Raji (cell line): Measurements from ENCODE around the gene FABP1.

Experiments used
- POLR2A ChIP-seq: IDR thresholded peaks from 2 replicates; pipeline ENCODE4 v1.6.1; 2011; ENCODE audit warnings: low read depth, low read length, control low read depth; ENCODE audit not compliant: insufficient read depth

The FABP1 gene

GRCh38 chr2:88127888-88128653 is at the start of gene FABP1:
FABP1 (minus strand) TSS chr2:88128062; CDS start chr2:88128017, 45 bp downstream.
- TF ChIP-seq POLR2A = no peak

DNA sequence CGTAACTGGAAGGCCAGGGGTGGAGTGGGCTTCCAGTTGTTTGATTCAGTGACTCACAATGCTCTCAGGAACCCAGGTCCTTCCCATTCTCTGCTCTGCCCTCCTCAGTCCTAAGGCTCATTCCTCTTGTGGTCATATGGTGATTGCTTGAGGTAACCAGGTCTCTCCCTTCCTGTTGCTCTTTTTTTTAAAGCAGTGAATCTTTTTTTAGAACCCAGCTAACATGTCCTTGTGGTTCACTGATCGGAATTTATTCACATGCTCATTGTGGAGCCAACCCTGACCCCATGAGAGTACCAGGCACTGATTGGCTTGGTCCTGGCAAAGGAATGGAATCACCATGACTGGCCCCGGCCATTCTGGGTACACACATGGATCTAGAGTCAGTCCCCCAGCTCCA is 49.7 kb upstream of the FABP1 start:
- no peak for TF ChIP-seq POLR2A

GRCh38 chr2:88176352-88176984 is 48.6 kb upstream of the FABP1 start:
- no peak for TF ChIP-seq POLR2A

DNA sequence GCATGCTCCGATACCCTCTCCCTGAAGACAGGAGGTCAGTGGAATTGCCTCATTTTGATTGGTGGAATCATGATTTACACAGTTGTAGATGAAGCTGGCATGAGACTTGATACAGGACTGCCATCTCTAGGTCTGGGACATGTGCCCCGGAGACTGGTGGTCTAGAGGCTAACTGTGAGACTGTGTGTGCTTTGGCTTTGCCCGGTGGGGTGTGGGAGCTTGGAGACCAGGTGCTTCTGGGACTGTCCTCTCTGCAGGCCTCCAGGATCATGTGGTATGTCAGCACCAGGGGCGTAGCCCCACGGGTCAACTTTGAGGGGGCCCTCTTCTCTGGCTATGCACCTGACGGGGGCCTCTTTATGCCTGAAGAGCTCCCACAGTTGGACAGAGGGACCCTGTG is 45.0 kb upstream of the FABP1 start:
- no peak for TF ChIP-seq POLR2A

DNA sequence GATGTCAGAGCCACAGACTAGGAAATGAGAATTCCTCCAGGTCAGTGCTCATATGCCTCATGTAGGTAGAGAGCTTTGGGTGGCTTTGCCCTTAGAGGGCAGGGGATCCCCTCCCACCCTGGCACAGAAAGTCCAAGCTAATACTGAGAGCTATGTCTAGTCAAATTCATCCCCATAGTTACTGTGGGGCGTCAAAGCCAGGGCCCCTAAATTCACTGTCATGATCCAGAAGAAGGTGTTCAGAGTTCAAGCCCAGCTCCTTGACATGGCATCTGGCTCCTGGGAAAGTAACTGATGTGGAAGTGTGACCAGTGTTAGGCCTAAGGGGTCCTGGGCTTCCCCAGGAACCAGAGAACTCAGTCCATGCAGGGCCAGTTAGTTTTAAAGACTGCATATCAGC is 44.1 kb upstream of the FABP1 start:
- no peak for TF ChIP-seq POLR2A

GRCh38 chr2:88170472-88170892 is 42.6 kb upstream of the FABP1 start:
- no peak for TF ChIP-seq POLR2A

GRCh38 chr2:88168386-88168785 is 40.5 kb upstream of the FABP1 start:
- no peak for TF ChIP-seq POLR2A

GRCh38 chr2:88167740-88168139 is 39.9 kb upstream of the FABP1 start:
- TF ChIP-seq POLR2A = no peak

- TF ChIP-seq POLR2A = no peak
Measured at GRCh38 chr2:88165332-88166003, 37.6 kb upstream of the FABP1 start.

- TF ChIP-seq POLR2A = no peak
Measured at GRCh38 chr2:88161446-88162244, 33.8 kb upstream of the FABP1 start.

DNA sequence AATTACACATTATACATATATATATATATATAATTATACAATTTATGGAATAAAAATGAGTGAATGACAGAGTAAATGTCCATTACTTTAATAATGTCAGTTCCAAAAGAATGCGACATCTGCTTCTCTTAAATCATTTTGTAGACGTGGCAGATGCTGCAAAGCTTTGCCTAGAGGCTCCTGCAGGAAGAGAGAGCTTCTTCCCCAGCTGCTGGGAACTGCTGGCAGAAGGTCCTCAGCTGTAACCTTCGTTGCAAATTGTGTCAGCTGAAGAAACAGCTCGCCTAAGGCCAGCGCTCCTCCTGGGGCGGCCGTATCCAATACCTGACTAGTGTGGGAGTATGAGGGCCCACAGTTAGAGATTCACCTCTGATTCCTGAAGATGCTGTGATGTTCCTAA is 32.7 kb upstream of the FABP1 start:
- no peak for TF ChIP-seq POLR2A

- TF ChIP-seq POLR2A = no peak
Measured at GRCh38 chr2:88159955-88160415, 32.1 kb upstream of the FABP1 start.

- TF ChIP-seq POLR2A = no peak
Measured at GRCh38 chr2:88159481-88159880, 31.6 kb upstream of the FABP1 start.

DNA sequence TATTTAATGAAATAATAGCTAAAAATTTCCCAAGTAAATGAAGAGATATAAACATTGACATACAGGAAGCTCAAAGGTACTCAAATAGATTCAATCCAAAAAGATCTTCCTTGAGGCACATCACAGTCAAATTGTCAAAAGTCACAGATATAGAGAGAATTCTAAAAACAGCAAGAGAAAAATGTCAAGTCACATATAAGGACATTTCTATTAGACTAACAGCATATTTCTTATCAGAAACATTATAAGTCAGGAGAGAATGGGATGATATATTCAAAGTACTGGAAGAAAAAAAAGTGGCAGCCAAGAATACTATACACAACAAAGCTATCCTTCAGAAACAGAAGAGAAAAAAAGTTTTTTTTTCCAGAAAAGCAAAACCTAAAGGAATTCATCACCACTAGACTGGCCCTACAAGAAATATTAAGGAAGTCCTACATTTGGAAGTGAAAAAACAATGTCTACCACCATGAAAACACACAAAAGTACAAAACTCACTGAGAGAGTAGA is 21.1 kb upstream of the FABP1 start:
- no peak for TF ChIP-seq POLR2A

- no peak for TF ChIP-seq POLR2A
Measured at GRCh38 chr2:88147145-88147544, 19.3 kb upstream of the FABP1 start.
